ENCODE measurements around the gene CYP2A7.
"Not testable (repeated sequence)": the region's sequence is repeated elsewhere in the genome, so short reads cannot be mapped to it uniquely, and the experiment has no call there.

CYP2A7 gene

DNA sequence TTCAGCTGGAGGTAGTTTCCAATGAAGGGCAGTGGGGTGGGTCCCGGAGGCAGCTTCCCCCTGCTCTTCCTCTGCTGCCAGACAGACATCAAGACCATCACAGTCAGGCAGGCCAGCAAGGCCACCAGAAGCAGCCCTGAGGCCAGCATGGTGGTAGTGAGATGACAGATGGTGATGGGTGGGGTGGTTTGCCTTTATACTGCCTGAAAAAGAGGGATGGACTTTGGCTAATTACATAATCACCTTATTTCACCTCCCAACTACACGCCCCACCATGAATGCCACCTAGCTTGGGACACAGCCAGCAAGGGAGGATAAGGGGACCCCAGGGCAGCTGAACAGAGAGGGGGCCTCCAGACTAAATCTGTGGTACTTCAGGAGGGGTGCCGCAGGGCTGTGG lies at the start of gene CYP2A7:
Gene CYP2A7, minus strand, starts transcription at position 170 of the 400 bp plus-strand sequence. Its CDS starts 21 bp downstream, at position 149.
- not testable (repeated sequence) for DNase-seq

DNA sequence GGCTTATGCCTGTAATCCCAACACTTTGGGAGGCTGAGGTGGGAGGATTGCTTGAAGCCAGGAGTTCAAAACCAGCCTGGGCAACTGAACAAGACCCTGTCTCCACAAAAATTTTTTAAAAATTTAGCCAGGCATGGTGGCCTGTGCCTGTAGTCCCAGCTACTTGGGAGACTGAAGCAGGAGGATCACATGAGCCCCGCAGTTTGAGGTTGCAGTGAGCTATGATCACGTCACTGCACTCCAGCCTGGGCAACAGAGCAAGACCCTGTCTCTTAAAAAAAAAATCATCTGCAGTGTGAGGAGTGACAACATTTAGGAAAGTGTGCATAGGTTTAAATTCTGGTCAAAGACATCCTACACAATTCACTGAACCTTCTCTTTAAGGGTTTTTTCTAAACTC lies 48.8 kb upstream of the CYP2A7 start:
- not testable (repeated sequence) for DNase-seq

- not testable (repeated sequence) for DNase-seq
Measured at GRCh38 chr19:40929942-40930341, 47.9 kb upstream of the CYP2A7 start.

DNA sequence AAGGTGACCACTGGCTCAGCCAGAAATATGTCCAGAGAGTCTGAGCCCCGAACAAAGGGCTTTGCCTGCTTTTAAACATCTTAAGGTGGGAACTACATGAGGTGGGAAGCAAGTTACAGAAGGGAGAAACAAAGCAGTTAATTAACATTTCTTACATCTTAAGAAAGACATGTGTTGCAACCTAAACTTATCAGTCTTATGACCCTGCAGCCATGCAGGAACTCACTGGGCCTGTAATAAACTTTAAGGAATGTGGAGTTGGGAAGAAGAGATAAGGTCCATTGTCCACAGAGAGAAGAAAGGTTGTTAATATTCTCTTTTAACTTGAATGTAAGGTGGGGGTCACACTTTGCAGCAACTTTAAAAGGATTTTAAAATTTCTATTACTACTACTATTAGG lies 46.8 kb upstream of the CYP2A7 start:
- no peak for DNase-seq

GRCh38 chr19:40927567-40927966 lies 45.5 kb upstream of the CYP2A7 start:
- DNase-seq, result no peak

DNA sequence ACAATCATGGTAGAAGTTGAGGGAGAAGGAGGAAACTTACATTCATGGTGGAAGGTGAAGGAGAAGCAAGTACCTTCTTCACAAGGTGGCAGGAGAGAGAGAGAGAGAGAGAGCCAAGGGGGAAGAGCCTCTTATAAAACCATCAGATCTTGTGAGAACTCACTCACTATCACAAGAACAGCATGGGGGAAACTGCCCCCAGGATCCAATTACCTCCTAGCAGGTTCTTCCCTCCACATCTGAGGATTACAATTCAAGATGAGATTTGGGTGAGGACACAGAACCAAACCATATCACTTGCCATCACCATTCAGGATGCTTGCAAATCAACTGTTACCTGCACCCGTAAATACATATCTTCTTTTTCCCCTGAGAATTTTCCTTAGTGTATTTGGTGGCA lies 44.2 kb upstream of the CYP2A7 start:
- not testable (repeated sequence) for DNase-seq

- DNase-seq, result no peak
Measured at GRCh38 chr19:40923934-40924391, 41.9 kb upstream of the CYP2A7 start.

DNA sequence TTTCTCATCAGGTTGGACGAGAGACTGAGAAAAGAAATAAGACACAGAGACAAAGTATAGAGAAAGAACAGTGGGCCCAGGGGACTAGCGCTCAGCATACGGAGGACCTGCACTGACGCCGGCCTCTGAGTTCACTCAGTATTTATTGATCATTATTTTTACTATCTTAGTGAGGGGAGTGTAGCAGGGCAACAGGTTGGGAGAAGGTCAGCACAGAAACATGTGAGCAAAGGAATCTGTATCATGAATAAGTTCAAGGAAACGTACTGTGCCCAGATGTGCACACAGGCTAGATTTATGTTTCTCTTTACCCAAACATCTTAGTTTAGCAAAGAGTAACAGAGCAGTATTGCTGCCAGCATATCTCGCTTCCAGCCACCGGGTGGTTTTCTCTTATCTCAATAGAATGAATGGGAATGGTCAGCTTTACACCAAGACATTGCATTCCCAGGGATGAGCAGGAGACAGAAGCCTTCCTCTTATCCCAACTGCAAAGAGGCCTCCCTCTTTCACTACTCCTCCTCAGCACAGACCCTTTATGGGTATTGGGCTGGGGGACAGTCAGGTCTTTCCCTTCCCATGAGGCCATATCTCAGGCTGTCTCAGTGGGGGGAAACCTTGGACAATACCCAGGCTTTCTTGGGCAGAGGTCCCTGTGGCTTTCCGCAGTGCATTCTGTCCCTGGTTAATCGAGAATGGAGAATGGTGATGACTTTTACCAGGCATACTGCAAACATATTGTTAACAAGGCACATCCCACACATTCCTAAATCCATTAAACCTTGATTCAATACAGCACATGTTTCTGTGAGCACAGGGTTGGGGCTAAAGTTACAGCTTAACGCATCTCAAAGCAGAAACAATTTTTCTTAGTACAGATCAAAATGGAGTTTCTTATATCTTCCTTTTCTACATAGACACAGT lies 40.5 kb upstream of the CYP2A7 start:
- not testable (repeated sequence) for DNase-seq

DNA sequence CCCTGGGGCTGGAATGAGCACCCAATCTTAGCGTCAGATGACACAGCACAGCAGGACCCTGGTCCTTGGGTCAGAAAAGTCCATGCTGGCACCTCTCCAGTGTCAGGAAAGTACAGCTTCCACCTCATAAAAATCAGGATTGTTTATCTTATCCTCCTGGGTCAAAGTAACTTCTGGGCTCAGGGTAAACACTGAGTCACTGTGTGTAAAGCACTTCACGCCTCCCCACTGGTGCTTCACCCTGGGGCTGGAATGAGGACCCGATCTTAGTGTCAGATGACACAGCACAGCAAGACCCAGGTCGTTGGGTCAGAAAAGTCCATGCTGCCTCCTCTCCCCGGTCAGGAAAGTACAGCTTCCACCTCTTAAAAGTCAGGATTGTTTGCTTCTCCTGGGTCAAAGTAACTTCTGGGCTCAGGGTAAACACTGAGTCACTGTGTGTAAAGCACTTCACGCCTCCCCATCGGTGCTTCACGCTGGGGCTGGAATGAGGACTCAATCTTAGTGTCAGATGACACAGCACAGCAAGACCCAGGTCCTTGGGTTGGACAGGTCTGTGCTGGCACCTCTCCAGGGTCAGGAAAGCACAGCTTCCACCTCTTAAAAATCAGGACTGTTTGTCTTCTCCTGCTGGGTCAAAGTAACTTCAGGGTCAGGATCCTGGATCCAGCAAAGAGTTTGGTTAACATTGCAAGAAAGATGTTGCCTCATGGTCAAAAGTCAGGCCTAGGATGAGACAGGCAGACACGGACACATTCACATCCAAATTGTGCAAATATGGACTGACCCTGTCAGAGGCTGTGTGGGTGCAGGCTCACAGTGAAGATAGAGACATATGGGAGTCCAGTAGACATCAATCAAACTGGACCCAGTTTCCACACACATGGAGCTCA lies 39.2 kb upstream of the CYP2A7 start:
- DNase-seq, result no peak

- DNase-seq, result no peak
Measured at GRCh38 chr19:40920300-40921004, 38.4 kb upstream of the CYP2A7 start.

- DNase-seq, result not testable (repeated sequence)
Measured at GRCh38 chr19:40919530-40920299, 37.7 kb upstream of the CYP2A7 start.

DNA sequence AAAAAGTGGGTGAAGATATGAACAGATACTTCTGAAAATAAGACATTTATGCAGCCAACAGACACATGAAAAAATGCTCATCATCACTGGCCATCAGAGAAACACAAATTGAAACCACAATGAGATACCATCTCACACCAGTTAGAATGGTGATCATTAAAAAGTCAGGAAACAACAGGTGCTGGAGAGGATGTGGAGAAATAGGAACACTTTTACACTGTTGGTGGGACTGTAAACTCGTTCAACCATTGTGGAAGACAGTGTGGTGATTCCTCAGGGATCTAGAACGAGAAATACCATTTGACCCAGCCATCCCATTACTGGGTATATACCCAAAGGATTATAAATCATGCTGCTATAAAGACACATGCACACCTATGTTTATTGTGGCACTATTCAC lies 36.3 kb upstream of the CYP2A7 start:
- not testable (repeated sequence) for DNase-seq

GRCh38 chr19:40908976-40909375 lies 26.9 kb upstream of the CYP2A7 start:
- DNase-seq, result no peak

- peak; percentile 44 to 59 for DNase-seq
Measured at GRCh38 chr19:40907968-40908735, 26.1 kb upstream of the CYP2A7 start.

- DNase-seq, result no peak
Measured at GRCh38 chr19:40906512-40906911, 24.5 kb upstream of the CYP2A7 start.

- not testable (repeated sequence) for DNase-seq
Measured at GRCh38 chr19:40904673-40905156, 22.7 kb upstream of the CYP2A7 start.

DNA sequence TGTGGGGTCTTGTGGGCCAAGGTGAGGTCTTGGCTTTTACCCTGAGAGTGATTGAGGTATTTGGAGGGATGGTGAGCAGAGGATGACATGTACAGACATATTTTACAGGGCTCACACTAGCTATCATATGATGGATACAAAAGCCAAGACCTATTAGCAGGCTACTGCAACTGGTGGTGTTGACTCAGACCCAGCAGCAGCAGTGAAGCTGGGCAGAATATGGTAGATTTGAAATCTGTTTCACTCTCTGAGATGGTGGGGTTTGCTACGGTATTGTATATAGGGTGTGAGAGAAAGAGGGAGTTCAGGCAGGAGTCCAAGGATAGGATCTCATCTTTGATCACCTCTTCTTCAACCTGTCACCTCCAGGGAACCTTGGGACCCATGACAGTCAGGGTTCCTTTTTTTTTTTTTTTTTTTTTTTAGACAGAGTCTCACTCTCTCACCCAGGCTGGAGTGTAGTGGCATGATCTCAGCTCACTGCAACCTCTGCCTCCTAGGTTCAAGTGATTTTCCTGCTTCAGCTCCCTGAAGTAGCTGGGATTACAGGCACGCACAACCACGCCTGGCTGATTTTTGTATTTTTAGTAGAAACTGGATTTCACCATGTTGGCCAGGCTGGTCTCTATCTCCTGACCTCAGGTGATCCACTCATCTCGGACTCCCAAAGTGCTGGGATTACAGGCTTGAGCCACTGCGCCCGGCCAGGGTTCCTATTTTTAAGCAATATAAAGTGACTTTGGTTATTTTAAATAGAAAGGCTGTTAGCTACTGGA lies 20.1 kb upstream of the CYP2A7 start:
- DNase-seq, result not testable (repeated sequence)

GRCh38 chr19:40900521-40900920 lies 18.5 kb upstream of the CYP2A7 start:
- DNase-seq, result not testable (repeated sequence)

DNA sequence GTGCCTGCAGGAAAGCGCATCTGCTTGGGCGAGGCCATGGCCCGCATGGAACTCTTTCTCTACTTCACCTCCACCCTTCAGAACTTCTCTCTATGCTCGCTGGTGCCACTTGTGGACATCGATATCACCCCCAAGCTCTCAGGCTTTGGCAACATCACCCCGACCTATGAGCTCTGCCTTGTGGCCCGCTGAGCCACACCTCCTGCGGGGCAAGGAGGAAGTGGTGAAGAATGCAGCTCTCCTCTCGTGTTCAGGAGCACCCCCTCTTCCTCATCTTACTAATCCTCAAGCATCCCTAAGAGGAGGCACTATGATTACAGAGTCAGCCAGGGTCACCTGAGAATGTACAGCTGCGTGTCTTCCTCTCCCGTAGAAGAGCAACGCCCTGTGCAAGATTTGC lies 17.9 kb upstream of the CYP2A7 start:
- DNase-seq, result not testable (repeated sequence)
